Karpas-422 (cell line): Measurements from ENCODE around the gene CFC1B. TPM values are rescaled to one million over a fixed set of nuclear protein-coding genes. Genes with fewer than 3 reads are reported as not detected.

ENCODE experiments used
- small RNA-seq: library from RNA; depleted of rRNA; stranded (forward); fragments of <200 nt; gene quantifications from one replicate; pipeline ENCODE3, GENCODE V24; 2014
- total RNA-seq: library from RNA; depleted of rRNA; stranded (reverse); fragments of >200 nt; shearing (Covaris generic); gene quantifications from 2 replicates; pipeline ENCODE4 v1.2.3, GENCODE V29; 2014; ENCODE audit warnings: low replicate concordance; rRNA removed

Gene CFC1B
- total RNA-seq, 1 experiment from 2014 or later = not detected

Small RNA genes within 50 kb of the gene (small RNA-seq; reads per million reads assigned to genes)
- not detected for gene RF00017
- gene RNU6-473P = not detected

Other genes starting within 250 kb of the CFC1B start
- gene IMP4, start 178.3 kb upstream of the CFC1B start, total RNA-seq = 233 and 379 TPM in 2 replicates
- gene PTPN18, start 165.2 kb upstream of the CFC1B start, total RNA-seq = 229 and 264 TPM in 2 replicates
- 0.87 TPM in 1 of 2 replicates, not detected in the other for gene POTEI, start 11.9 kb upstream of the CFC1B start, total RNA-seq
- not detected in 2 replicates for gene CFC1, start 78.4 kb downstream of the CFC1B start, total RNA-seq
- not detected in 2 replicates for gene POTEJ, start 90.2 kb downstream of the CFC1B start, total RNA-seq
- not detected in 2 replicates for gene GPR148, start 207.8 kb downstream of the CFC1B start, total RNA-seq
- not detected in 2 replicates for gene AMER3, start 234.3 kb downstream of the CFC1B start, total RNA-seq